Ishikawa (cell line): ENCODE data around the gene KIF22.

Experiments used
- EGR1 ChIP-seq: IDR thresholded peaks from 2 replicates; pipeline ENCODE4 v1.6.1; 2012
- FOXM1 ChIP-seq: IDR thresholded peaks from 2 replicates; pipeline ENCODE4 v1.6.1; 2012; ENCODE audit warnings: low read depth, borderline replicate concordance
- TAF1 ChIP-seq: IDR thresholded peaks from 2 replicates; pipeline ENCODE4 v1.6.1; 2012; ENCODE audit warnings: low read depth, mild to moderate bottlenecking
- TEAD4 ChIP-seq: IDR thresholded peaks from 2 replicates; pipeline ENCODE4 v1.6.1; 2012
- YY1 ChIP-seq: IDR thresholded peaks from 2 replicates; pipeline ENCODE4 v1.6.1; 2012; ENCODE audit warnings: low read depth

- no peak for TF ChIP-seq TEAD4
- no peak for TF ChIP-seq YY1
- TF ChIP-seq EGR1, result no peak
- no peak for TF ChIP-seq TAF1
- no peak for TF ChIP-seq FOXM1
Measured at GRCh38 chr16:29809850-29810698, 19.5 kb downstream of the KIF22 start.
